SK-N-SH treated with all-trans-retinoic acid at 6 μM for 48 hours (cell line): ENCODE results near the gene DPYSL5.

ENCODE experiments used
- ATAC-seq: fragments of 200-7000 bp; cut with Tn5 transposase; 3 replicates; pipeline ENCODE4 v1.9.1; 2020; ENCODE audit warnings: mild to moderate bottlenecking, moderate library complexity
- ARNTL ChIP-seq: fragments of 450-650 bp; formaldehyde crosslinking; IDR thresholded peaks from 2 replicates; pipeline ENCODE4 v1.5.0; 2020; ENCODE audit warnings: low read depth, mild to moderate bottlenecking, moderate library complexity, borderline replicate concordance
- BACH2 ChIP-seq: fragments of 250-450 bp; sonication (Bioruptor Pico); IDR thresholded peaks from 2 replicates; pipeline ENCODE4 v1.9.0; 2021; ENCODE audit warnings: mild to moderate bottlenecking, borderline replicate concordance
- CSRNP3 ChIP-seq: fragments of 250-450 bp; sonication (Bioruptor Pico); IDR thresholded peaks from 2 replicates; pipeline ENCODE4 v1.5.1; 2021; ENCODE audit warnings: mild to moderate bottlenecking, moderate library complexity
- ESRRG ChIP-seq: fragments of 250-450 bp; sonication (Bioruptor Pico); IDR thresholded peaks from 2 replicates; pipeline ENCODE4 v1.6.1; 2021; ENCODE audit warnings: mild to moderate bottlenecking
- GLIS3 ChIP-seq: fragments of 250-450 bp; sonication (Bioruptor Pico); IDR thresholded peaks from 2 replicates; pipeline ENCODE4 v1.5.0; 2020; ENCODE audit warnings: mild to moderate bottlenecking, moderate library complexity
- ISL1 ChIP-seq: fragments of 250-450 bp; sonication (Bioruptor Pico); IDR thresholded peaks from 2 replicates; pipeline ENCODE4 v2.1.2; 2022; ENCODE audit warnings: mild to moderate bottlenecking, moderate library complexity
- OSR1 ChIP-seq: fragments of 250-450 bp; sonication (Bioruptor Pico); IDR thresholded peaks from 2 replicates; pipeline ENCODE4 v1.8.0; 2022; ENCODE audit warnings: moderate library complexity, mild to moderate bottlenecking, inconsistent platforms
- PATZ1 ChIP-seq: fragments of 250-450 bp; sonication (Bioruptor Pico); IDR thresholded peaks from 2 replicates; pipeline ENCODE4 v1.8.0; 2020; ENCODE audit warnings: mild to moderate bottlenecking, moderate library complexity, borderline replicate concordance
- PPARA ChIP-seq: fragments of 250-450 bp; sonication (Bioruptor Pico); IDR thresholded peaks from 2 replicates; pipeline ENCODE4 v1.5.0; 2020; ENCODE audit warnings: mild to moderate bottlenecking, borderline replicate concordance
- RARB ChIP-seq: fragments of 250-450 bp; sonication (Bioruptor Pico); IDR thresholded peaks from 2 replicates; pipeline ENCODE4 v1.8.0; 2021; ENCODE audit warnings: mild to moderate bottlenecking, moderate library complexity
- SNAI2 ChIP-seq: fragments of 250-450 bp; sonication (Bioruptor Pico); IDR thresholded peaks from 2 replicates; pipeline ENCODE4 v1.5.0; 2020; ENCODE audit warnings: mild to moderate bottlenecking, moderate library complexity
- TCF4 ChIP-seq: fragments of 250-450 bp; sonication (Bioruptor Pico); IDR thresholded peaks from 2 replicates; pipeline ENCODE4 v1.8.0; 2021; ENCODE audit warnings: mild to moderate bottlenecking, moderate library complexity, borderline replicate concordance
- TOX ChIP-seq: fragments of 250-450 bp; sonication (Bioruptor Pico); IDR thresholded peaks from 2 replicates; pipeline ENCODE4 v1.8.0; 2021; ENCODE audit warnings: mild to moderate bottlenecking, moderate library complexity, borderline replicate concordance
- ZFP3 ChIP-seq: fragments of 250-450 bp; sonication (Bioruptor Pico); IDR thresholded peaks from 2 replicates; pipeline ENCODE4 v1.5.0; 2020; ENCODE audit warnings: mild to moderate bottlenecking, moderate library complexity
- ZFP30 ChIP-seq: fragments of 450-650 bp; formaldehyde crosslinking; IDR thresholded peaks from 2 replicates; pipeline ENCODE4 v1.5.0; 2022; ENCODE audit warnings: mild to moderate bottlenecking, moderate library complexity
- ZNF70 ChIP-seq: fragments of 450-650 bp; formaldehyde crosslinking; IDR thresholded peaks from 2 replicates; pipeline ENCODE4 v1.5.0; 2020; ENCODE audit warnings: mild to moderate bottlenecking, moderate library complexity
- ZNF8 ChIP-seq: fragments of 450-650 bp; formaldehyde crosslinking; IDR thresholded peaks from 2 replicates; pipeline ENCODE4 v1.5.0; 2020; ENCODE audit warnings: mild to moderate bottlenecking, moderate library complexity

DPYSL5 gene

GRCh38 chr2:26997394-26997793 is 149.5 kb downstream of the DPYSL5 start:
- TF ChIP-seq RARB: no peak
- TF ChIP-seq ZFP30 (CRISPR knock-in tag): no peak
- no peak for TF ChIP-seq SNAI2 (CRISPR knock-in tag)
- TF ChIP-seq ESRRG: no peak
- no peak for TF ChIP-seq ZNF8 (CRISPR knock-in tag)
- TF ChIP-seq CSRNP3 (CRISPR knock-in tag): no peak
- no peak for TF ChIP-seq TCF4
- no peak for TF ChIP-seq ZFP3 (CRISPR knock-in tag)
- no peak for TF ChIP-seq ARNTL (CRISPR knock-in tag)
- TF ChIP-seq TOX: no peak
- no peak for TF ChIP-seq ZNF70 (CRISPR knock-in tag)
- TF ChIP-seq ISL1 (CRISPR knock-in tag): no peak
- TF ChIP-seq GLIS3: no peak
- TF ChIP-seq BACH2: no peak
- TF ChIP-seq PPARA (CRISPR knock-in tag): no peak
- TF ChIP-seq OSR1 (CRISPR knock-in tag): no peak
- ATAC-seq: no peak

GRCh38 chr2:26998323-26998722 is 150.4 kb downstream of the DPYSL5 start:
- TF ChIP-seq TCF4: no peak
- TF ChIP-seq PATZ1 (CRISPR knock-in tag): no peak
- TF ChIP-seq BACH2: no peak
- TF ChIP-seq PPARA (CRISPR knock-in tag): no peak
- ATAC-seq: no peak
